GM12891 (cell line): Measurements from ENCODE around the gene CEP170B.
"Not testable (repeated sequence)": the region's sequence is repeated elsewhere in the genome, so short reads cannot be mapped to it uniquely, and the experiment has no call there.

Source experiments
- PAX5 ChIP-seq: IDR thresholded peaks from 2 replicates; pipeline ENCODE4 v1.6.1; 2011; ENCODE audit warnings: low read length, moderate library complexity, mild to moderate bottlenecking; ENCODE audit not compliant: insufficient read depth, severe bottlenecking
- POLR2A ChIP-seq: IDR thresholded peaks from 2 replicates; pipeline ENCODE4 v1.6.1; 2011; ENCODE audit warnings: low read depth, low read length, control low read depth
- POLR2AphosphoS5 ChIP-seq: IDR thresholded peaks from 2 replicates; pipeline ENCODE4 v1.6.1; 2011; ENCODE audit warnings: low read depth, low read length, control low read depth
- POU2F2 ChIP-seq: IDR thresholded peaks from 2 replicates; pipeline ENCODE4 v1.6.1; 2011; ENCODE audit warnings: low read depth, mild to moderate bottlenecking, control low read depth, low read length, moderate library complexity
- SPI1 ChIP-seq: IDR thresholded peaks from 2 replicates; pipeline ENCODE4 v1.6.1; 2011; ENCODE audit warnings: low read depth, low read length, control low read depth
- TAF1 ChIP-seq: IDR thresholded peaks from 2 replicates; pipeline ENCODE4 v1.6.1; 2011; ENCODE audit warnings: low read depth, low read length, control low read depth

DNA sequence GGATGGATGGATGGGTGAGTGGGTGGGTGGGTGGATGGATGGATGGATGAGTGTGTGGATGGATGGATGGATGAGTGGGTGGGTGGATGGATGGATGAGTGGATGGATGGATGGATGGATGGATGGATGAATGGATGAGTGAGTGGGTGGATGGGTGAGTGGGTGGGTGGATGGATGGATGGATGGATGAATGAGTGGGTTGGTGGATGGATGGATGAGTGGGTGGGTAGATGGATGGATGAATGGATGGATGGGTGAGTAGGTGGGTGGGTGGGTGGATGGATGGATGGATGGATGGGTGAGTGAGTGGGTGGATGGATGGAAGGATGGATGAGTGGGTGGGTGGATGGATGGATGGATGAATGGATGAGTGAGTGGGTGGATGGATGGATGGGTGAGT, 25.2 kb downstream of the CEP170B start:
- TF ChIP-seq POLR2A, POLR2AphosphoS5, PAX5, TAF1, SPI1, POU2F2: not testable (repeated sequence)
